Measurements from ENCODE around the gene FYB1.
A peak's percentile ranks its signal among the peaks of the same experiment; 100 is the strongest.
"Not testable (repeated sequence)": the region's sequence is repeated elsewhere in the genome, so short reads cannot be mapped to it uniquely, and the experiment has no call there.

The FYB1 gene, protein sequence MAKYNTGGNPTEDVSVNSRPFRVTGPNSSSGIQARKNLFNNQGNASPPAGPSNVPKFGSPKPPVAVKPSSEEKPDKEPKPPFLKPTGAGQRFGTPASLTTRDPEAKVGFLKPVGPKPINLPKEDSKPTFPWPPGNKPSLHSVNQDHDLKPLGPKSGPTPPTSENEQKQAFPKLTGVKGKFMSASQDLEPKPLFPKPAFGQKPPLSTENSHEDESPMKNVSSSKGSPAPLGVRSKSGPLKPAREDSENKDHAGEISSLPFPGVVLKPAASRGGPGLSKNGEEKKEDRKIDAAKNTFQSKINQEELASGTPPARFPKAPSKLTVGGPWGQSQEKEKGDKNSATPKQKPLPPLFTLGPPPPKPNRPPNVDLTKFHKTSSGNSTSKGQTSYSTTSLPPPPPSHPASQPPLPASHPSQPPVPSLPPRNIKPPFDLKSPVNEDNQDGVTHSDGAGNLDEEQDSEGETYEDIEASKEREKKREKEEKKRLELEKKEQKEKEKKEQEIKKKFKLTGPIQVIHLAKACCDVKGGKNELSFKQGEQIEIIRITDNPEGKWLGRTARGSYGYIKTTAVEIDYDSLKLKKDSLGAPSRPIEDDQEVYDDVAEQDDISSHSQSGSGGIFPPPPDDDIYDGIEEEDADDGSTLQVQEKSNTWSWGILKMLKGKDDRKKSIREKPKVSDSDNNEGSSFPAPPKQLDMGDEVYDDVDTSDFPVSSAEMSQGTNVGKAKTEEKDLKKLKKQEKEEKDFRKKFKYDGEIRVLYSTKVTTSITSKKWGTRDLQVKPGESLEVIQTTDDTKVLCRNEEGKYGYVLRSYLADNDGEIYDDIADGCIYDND

DNA sequence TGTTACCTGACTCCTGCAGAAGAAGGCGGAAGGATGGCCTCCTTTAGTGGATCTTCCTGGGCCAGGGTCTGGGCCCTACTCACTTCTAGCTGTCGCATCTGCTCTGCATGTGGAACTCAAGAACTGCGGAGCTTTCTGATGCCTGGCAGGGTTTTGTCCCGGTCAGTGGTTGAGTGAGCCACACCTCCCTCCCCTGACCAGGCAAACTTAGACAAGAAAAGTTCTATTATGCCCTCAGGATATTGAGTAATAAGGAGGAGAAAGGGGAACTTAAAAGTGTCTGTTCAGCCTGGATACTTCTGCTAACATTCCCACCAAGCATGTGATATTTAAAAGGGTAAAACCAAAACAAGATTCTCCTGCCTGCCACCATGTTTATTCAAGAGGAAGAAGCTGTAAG is at the start of gene FYB1:
FYB1 (minus strand) TSS at position 127 of the 400 bp plus-strand sequence. CDS start 16,603 bp downstream, outside the sequence.
- peak; percentile 73 for DNase-seq (ENCODE audit: low spot score)

DNA sequence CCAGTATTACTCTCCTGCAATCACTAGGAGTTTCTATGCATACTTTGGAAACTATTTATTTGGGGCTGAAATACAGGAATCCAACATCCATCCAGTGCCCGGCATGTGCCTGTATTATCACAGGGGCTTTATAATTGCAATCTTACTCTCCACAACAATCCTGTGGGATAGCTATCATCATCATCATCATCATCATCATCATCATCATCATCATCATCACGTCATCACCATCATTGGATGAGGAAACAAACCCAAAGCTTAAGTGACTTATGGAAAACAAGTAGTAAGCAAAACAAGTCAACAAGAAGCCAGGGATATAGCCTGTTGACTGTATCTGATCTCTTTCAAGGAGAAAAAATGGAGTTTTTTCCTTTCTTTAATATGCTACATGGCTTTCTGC is 47.8 kb upstream of the FYB1 start:
- DNase-seq (ENCODE audit: low spot score) = no peak

DNA sequence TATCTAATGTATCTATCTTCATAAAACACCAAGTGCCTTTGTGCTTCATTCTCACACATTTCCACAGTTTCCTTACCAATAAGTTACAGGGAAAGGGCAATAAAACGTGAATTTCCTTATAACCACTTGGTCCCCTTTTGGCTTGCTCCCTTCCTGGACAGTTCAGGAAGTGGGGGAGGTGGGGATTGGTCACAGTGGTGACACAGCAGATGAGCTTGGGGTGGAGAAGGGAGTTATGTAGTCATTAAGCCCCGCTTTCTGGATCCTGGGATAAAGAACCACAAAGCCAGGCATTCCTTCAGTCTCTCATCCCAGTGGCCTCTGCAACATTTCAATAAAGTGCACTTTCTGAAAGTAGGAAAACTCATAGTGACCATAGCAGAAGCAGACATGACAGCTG is 47.1 kb upstream of the FYB1 start:
- DNase-seq (ENCODE audit: low spot score) = no peak

DNA sequence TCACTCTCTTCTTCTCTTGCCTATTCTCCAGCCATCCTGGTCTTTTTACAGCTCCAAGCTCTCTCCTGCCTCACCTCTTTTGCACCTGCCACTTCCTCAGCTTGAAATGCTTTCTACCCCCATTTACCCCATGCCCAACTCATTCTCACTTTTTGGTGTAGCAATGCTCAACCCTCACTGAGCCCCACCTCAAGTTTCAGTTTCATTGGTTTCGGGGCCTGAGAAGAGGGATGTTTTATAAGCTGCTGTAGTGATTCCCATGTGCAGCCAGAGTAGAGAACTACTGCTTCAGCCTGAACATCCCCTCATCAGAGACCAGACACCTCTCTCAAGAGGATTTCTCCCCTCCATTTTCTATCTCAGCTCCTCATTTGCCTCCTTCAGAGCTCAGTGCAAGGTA is 45.2 kb upstream of the FYB1 start:
- no peak for DNase-seq (ENCODE audit: low spot score)

DNA sequence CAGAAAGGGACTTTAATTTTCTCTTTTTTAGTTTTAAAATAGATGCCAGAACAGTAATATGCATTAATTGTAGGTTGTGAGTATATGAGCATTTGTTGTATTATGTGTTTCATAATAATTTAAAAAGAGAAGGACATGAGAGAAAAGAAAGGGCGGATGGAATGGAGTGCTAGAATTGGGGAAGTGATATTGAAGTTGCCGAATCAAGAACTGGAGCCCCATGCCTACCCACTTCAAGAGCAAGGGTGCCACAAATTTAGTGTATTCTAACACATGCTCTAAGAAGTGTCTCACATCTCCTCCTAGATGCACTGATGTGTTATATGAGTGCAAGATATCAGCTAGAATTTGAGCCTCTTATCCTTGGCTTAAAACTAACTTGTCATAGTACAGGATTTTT is 43.6 kb upstream of the FYB1 start:
- no peak for DNase-seq (ENCODE audit: low spot score)

DNA sequence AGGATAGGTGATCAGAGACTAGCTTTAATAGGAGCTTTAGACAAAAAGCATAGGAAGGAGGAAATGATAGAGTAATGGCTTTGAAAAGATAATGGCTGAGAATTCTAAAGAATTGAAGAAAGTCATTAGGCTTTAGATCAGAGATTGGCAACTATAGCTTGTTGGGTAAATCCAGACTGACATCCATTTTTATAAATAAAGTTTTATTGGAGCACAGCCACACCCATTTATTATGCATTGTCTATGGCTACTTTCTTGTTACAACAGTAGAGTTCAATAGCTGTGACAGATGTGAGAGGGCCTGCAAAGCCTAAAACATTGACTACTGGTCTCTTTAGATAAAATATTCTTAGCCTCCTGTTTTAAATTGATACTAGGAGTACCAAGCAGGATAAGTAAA is 40.7 kb upstream of the FYB1 start:
- DNase-seq (ENCODE audit: low spot score) = no peak

DNA sequence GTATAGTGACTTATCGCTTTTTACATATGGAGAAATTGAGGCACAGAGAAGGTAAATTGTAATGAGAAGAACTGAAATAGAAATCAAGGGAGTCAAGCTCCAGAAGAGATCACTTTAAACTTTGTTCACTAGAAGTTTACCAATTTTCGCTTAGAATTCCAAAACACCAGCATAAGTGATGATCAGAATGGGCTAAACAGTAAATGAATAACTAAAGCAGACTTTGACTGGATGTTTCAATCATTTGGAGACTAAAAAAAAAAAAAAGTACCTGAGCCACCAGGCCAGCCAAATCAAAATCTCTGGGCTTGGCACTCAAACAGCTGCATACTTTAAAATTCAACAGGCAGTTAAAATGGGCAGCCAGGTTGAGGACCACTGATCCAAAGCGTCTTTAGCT is 38.2 kb upstream of the FYB1 start:
- no peak for DNase-seq (ENCODE audit: low spot score)

DNA sequence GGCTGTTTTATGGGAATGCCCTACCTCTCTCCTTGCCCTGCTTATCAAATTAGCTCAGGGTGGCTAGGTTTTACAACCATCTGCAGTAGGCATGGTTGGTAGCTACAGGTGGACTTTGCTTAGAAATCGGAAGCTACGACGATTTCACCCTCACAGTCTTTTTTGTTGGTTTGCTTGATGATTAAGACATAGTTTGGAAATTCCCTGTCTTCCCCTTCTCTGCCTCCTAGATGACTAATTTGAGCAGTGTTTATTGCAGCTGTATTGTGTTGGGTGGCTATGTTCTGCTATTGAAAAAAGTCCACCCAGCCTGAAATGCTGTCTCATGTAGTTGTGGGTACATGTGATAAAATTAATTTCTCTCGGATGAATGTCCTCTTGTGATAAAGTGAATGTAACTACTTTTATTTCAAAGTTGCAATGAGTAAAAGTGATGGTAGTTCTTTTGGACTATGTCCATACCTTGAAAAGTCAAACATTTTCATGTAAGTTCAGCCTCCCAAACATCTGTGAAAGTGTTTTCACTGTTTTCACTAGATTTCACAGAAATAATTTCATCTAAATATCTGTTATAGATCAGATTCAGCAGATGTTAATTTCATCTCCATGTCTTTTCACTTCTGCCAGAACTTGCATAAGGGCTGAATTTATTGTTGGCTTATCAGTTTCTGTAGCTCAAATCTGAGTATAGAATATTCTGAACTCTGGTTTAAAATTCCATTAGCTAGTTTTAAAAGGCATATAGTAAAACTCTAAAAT is 37.3 kb upstream of the FYB1 start:
- no peak for DNase-seq (ENCODE audit: low spot score)

DNA sequence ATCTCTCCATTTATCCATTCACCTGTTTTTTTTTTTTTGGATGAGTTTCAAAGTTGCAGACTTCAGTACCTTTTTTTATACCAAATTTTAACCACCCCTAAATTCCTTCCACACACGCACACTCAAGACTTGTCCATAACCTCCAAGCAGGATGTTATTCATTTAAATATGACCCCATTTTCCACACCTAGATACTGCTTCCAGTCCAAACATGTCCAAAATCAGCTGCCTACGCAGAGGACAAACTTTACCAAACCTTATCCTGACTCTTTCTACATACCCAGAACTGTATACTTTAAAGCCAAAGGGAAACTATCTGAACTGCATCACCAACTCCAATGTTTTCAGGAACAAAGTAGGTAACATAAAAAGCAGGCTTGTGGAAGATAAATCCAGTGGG is 36.0 kb upstream of the FYB1 start:
- DNase-seq (ENCODE audit: low spot score) = no peak

DNA sequence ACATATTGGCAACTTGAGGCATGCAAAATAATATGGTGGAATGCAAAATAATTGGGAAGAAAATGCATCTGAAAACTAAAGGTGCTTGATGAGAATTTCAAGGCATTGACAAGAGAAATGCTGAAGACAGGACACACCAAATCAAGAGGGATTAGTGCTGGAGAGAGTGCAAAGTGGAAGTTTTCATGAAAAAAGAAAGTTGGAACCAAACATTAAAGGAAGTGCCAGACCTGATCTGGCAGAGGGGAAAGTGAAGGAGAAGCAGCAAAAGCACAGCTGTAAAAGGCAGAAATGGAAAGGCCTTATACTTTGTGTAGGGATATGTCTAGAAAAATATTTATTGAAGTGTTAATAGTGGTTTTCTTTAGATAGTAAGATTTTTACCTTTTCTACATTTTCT is 35.3 kb upstream of the FYB1 start:
- DNase-seq (ENCODE audit: low spot score) = no peak

DNA sequence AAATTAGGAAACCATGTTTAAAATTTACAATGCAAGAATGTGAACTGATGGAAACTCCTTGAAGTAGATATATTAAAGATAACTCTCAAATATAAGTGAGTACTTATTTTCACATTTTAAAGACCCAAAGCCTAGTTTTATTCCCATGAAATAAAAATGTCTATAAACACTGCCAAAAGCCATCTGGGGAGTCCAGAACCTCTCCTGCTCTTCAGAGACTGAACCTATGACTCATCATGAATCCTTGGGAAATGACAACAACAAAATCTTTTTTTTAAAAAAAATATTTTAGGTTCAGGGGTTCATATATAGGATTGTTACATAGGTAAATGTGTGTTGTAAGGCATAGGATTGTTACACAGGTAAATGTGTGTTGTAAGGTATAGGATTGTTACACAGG is 33.8 kb upstream of the FYB1 start:
- DNase-seq (ENCODE audit: low spot score) = no peak

DNA sequence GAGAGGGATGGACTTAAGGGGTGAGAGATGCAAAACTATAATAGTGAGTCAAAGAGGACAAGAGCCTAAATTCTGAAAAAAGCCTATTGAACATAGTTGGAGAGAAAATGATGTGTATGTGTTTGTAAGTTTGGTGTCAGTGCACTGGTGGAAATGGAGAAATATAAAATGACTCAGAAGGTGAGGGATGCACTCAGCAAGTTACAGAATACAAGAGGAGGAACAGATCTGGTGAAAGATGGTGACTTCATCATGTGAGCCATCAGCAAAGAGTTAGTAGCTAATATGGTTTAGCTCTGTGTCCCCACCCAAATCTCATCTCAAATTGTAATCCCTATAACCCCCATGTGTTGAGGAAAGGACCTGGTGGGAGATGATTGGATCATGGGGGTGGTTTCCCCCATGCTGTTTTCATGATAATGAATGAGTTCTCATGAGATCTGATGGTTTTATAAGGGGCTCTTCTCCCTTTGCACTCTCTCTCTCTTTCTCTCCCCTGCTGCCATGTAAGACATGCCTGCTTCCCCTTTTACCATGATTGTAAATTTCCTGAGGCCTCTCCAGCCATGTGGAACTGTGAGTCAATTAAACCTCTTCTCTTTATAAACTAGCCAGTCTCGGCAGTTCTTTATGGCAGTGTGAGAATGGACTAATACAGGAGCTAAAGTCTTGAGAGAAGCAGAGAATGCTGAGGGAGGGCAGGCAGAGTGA is 30.4 kb upstream of the FYB1 start:
- DNase-seq (ENCODE audit: low spot score) = no peak

DNA sequence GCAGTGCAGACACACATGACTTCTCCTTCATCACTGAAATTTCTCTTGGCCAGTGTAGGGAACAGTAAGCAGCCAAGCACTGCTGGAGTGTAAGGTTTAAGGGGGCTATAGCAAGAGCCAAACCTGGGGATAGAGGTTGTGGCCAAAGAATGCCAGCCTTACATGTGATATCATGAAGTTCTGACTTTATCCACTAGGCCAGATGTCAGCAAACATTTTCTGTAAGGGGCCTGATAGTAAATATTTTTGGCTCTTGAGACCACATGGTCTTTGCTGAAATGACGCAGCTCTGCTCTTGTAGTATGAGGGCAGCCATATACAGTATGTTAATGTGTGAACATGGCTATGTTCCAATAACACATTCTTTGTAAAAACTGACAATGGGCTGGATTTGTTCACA is 29.7 kb upstream of the FYB1 start:
- DNase-seq (ENCODE audit: low spot score) = no peak

DNA sequence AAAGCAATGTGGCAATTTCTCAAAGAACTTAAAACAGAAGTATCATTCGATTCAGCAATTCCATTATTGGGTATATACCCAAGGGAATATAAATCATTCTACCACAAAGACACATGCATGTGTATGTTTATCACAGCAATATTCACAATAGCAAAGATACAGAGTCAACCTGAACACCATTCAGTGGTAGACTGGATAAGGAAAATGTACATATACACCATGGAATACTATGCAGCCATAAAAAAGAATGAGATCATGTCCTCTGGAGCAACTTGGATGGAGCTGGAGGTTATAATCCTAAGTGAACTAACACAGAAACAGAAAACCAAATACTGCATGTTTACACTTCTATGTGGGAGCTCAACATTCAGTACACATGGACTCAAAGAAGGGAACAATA is 21.4 kb upstream of the FYB1 start:
- no peak for DNase-seq (ENCODE audit: low spot score)

DNA sequence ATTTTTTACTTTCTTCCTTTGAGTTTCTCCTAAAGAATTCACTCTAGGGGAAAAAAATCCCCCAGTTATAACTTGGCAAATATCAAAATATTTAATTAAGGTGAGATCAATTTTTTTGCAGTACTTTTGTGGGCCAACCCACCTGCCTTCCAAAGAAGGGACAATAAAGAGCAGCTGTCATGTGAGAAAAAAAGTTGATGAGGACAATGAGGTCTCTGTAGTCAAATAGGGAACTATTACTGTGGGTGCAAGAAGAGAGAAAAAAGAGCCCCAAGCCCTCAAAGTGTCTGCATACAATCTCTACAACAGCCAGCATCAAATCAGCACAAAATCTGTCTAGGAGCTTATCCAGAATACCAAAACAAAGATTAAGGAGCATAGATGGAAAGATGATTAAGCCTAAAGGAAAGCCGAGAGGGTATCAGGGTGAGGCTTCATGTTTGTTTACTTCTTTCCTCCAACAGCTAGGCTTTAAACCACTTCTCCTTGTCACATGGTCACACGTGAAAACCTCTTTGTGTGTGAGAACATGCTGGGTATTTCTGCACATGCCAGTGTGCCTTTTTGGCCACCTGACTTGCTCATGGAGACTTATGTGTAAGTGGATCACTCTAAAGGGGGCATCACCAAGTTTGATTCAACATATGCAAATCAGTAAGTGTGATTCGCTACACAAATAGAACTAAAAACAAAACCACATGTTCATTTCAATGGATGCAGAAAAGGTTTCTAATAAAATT is 19.2 kb upstream of the FYB1 start:
- DNase-seq (ENCODE audit: low spot score) = no peak

DNA sequence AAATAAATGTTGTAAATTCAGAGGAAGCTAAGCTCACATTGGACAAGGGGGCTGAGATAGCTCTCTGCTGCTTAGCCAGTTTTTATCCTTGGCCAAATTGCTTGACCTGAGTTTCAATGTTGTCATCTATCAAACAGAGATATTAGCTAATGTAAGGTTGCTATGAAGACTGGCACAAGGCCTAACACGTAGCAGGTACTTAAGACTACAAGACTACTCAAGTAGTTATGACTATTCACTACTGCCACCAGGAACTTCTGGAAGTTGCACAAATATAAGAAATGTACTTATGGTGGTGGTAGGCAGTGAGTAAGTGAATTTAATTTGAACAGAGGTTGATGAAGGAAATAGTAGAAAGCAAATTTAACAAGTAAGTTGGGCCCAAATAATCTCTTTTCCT is 17.4 kb upstream of the FYB1 start:
- no peak for DNase-seq (ENCODE audit: low spot score)

DNA sequence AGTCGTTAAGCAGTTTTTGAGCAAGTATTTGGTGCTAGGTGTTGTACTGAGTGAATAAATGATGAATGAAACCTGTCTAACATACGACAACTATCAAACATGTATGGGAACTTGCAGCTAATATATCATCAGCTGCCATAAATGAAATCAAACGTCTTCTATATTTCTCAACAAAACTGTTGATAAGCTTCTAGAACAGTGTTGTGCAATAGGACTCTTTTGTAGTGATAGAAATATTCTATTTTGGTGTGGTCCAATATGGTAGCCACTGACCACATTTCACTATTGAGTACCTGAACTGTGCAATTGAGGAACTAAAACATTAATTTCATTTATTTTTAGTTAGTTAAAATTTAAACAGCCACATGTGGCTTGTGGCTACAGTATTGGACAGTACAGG is 16.3 kb upstream of the FYB1 start:
- no peak for DNase-seq (ENCODE audit: low spot score)

DNA sequence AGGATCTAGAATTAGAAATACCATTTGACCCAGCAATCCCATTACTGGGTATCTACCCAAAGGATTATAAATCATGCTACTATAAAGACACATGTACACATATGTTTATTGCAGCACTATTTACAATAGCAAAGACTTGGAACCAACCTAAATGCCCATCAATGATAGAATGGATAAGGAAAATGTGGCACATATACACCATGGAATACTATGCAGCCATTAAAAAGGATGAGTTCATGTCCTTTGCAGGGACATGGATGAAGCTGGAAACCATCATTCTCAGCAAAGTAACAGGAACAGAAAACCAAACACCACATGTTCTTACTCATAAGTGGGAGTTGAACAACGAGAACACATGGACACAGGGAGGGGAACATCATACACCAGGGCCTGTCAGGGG is 15.1 kb upstream of the FYB1 start:
- not testable (repeated sequence) for DNase-seq (ENCODE audit: low spot score)

DNA sequence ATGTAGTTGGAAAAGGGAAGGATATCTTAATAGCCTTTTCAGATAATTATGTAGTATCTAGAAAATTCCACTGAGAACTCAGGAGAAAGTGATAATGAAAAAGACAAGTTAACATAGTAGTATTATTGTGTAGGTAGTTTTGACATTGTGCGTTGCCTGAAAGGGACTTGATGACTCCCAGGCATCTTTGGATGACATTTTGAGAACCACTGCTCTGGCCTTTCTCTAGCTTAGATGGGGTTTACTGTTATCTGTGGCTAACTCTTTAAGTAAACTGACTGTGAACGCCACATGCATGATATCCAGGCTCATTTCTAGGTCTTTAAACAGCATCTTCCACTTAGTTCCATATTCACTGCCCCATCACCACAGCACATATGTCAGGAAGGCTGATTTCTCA is 14.4 kb upstream of the FYB1 start:
- DNase-seq (ENCODE audit: low spot score) = no peak

DNA sequence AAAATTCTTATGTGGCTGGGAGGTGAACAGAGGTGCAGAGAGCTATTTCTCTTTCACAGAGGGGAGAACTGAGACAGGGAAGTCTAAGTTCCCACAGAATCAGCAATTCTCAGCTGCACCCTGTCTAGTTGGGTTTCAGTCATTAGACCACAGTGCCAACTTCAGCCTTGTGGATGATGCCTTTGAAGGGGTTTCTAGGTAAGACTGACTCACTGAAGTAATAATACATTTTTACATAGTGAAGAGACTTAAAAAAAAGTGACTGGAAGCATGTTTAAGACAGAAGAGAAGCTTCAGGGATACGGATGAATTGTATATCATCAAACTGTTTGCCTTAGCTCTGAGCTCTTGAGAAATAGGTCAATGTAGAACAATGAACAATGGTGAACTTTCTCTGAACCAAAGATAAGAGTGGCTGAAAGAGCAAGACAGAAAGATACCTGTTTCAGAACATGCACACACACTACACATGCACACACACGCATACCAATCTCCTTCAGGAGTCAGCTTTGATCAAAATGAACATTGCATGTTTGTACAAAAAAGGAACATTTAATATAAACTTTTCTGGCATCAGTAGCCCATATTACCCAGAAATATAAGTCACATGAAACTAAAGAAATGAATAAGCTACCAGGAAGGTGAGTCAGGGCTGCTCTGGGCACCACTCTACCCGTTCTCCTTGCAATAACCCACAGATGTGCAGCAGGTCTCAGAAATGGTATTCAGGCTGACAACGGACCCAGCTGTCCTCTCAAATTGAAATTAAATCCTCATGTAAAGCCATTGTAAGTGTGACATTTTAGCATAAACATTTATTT is 12.6 kb upstream of the FYB1 start:
- peak; percentile 45 for DNase-seq (ENCODE audit: low spot score)
